PC-9 (cell line): ENCODE data around the gene TMEM161A. TPM values are rescaled to one million over a fixed set of nuclear protein-coding genes. Genes with fewer than 3 reads are reported as not detected.

Experiments
- BruUV-seq: library from RNA; stranded (reverse); fragments of 400-500 nt; replicated peaks from 2 replicates; lab custom pipeline; 2021; lab: Mats Ljungman, UMichigan
- CTCF ChIA-PET: fragments of 300-600 bp; sonication (Branson Sonifier 250); formaldehyde crosslinking; loops from one replicate; lab custom pipeline; 2022; ENCODE audit warnings: antibody characterized with exemption; lab: Charles Lee
- POLR2A ChIA-PET: fragments of 300-600 bp; sonication (Branson Sonifier 250); formaldehyde crosslinking; loops from one replicate; lab custom pipeline; 2022; ENCODE audit warnings: antibody characterized with exemption; ENCODE audit not compliant: unreplicated experiment; lab: Charles Lee
- DNase-seq, 2 experiments: peaks; one replicate each; pipeline versions ENCODE4 v3.0.0 to v3.0.0-alpha.2; 2015 to 2022; ENCODE audit warnings: mixed read lengths in 1 of 2
- H2AFZ ChIP-seq: fragments of 200-600 bp; sonication (generic); 2 replicates; pipeline ENCODE4 v1.8.1; 2017; ENCODE audit warnings: antibody characterized with exemption
- H3F3A ChIP-seq: fragments of 200-600 bp; sonication (generic); 2 replicates; pipeline ENCODE4 v1.8.1; 2017; ENCODE audit warnings: antibody characterized with exemption, mild to moderate bottlenecking, low read depth; ENCODE audit not compliant: insufficient read depth
- H3K27ac ChIP-seq: fragments of 200-600 bp; sonication (generic); 2 replicates; pipeline ENCODE4 v1.6.1; 2016; ENCODE audit warnings: mixed run types
- H3K27me3 ChIP-seq: fragments of 200-600 bp; sonication (generic); 2 replicates; pipeline ENCODE4 v1.6.1; 2016; ENCODE audit warnings: low read depth, mixed run types; ENCODE audit not compliant: insufficient read depth
- H3K36me3 ChIP-seq: fragments of 200-600 bp; sonication (generic); 2 replicates; pipeline ENCODE4 v1.6.1; 2016; ENCODE audit warnings: low read depth, mixed run types
- H3K4me1 ChIP-seq: fragments of 200-600 bp; sonication (generic); replicated peaks from 2 replicates; pipeline ENCODE4 v1.6.1; 2016; ENCODE audit warnings: mixed run types; ENCODE audit not compliant: insufficient read depth
- H3K4me2 ChIP-seq: fragments of 200-600 bp; sonication (generic); 2 replicates; pipeline ENCODE4 v1.6.1; 2017; ENCODE audit warnings: mixed run types
- H3K4me3 ChIP-seq: fragments of 200-600 bp; sonication (generic); 2 replicates; pipeline ENCODE4 v1.6.1; 2016; ENCODE audit warnings: mixed run types
- H3K79me2 ChIP-seq: fragments of 200-600 bp; sonication (generic); 2 replicates; pipeline ENCODE4 v1.6.1; 2017; ENCODE audit warnings: low read depth, mixed run types
- H3K9me2 ChIP-seq: fragments of 200-600 bp; sonication (generic); 2 replicates; pipeline ENCODE4 v1.8.1; 2017; ENCODE audit warnings: mild to moderate bottlenecking; ENCODE audit not compliant: insufficient read depth
- H3K9me3 ChIP-seq: fragments of 200-600 bp; sonication (generic); 2 replicates; pipeline ENCODE4 v1.8.1; 2016; ENCODE audit warnings: low read depth; ENCODE audit not compliant: insufficient read depth
- H4K20me1 ChIP-seq: fragments of 200-600 bp; sonication (generic); 2 replicates; pipeline ENCODE4 v1.8.1; 2017; ENCODE audit not compliant: insufficient read depth
- CTCF ChIP-seq: fragments of 200-600 bp; sonication (generic); conservative IDR thresholded peaks from 2 replicates; pipeline ENCODE4 v1.6.1; 2017; ENCODE audit warnings: mixed run types, antibody characterized with exemption, mild to moderate bottlenecking, moderate library complexity
- EZH2 ChIP-seq: fragments of 200-600 bp; sonication (generic); IDR thresholded peaks from 2 replicates; pipeline ENCODE4 v1.8.0; 2017; ENCODE audit warnings: antibody characterized with exemption, low read depth
- intact Hi-C: fragments of 100-400 bp; cut with micrococcal nuclease; formaldehyde crosslinking; loops from one replicate; pipeline ENCODE4 v1.10.0; 2022; ENCODE audit not compliant: unreplicated experiment
- total RNA-seq: library from RNA; stranded (reverse); gene quantifications from 2 replicates; pipeline ENCODE4 v1.2.3, GENCODE V29; 2021

Gene TMEM161A
- total RNA-seq, 1 experiment from 2014 or later = 41.1 TPM

GRCh38 chr19:19162495-19162894 is 24.2 kb upstream of the TMEM161A start:
- CTCF ChIA-PET = no interaction called here
- BruUV-seq = no TSS peak
- no peak for DNase-seq

GRCh38 chr19:19160461-19161035 is 22.3 kb upstream of the TMEM161A start:
- H3K27me3 ChIP-seq = no peaks in the 10 kb centered on the region
- ChIA-PET CTCF (no interaction called here), POLR2A (no interaction called here)
- no TSS peak for BruUV-seq
- TF ChIP-seq EZH2 (no peak), CTCF (no peak)
- no peaks in the 10 kb centered on the region for H3K9me2 ChIP-seq
- H3K4me1 ChIP-seq = no peaks in the 10 kb centered on the region
- H3F3A ChIP-seq = peaks cover 5% of the 10 kb centered on the region; the same call in 1 of the 2 replicates
- H3K79me2 ChIP-seq = no peaks in the 10 kb centered on the region
- H3K4me3 ChIP-seq = no peak overlapping the region
- intact Hi-C loops = no loop called here
- no peak overlapping the region for H2AFZ ChIP-seq
- no peak for DNase-seq
- no peaks in the 10 kb centered on the region; the same call in 1 of the 2 replicates for H4K20me1 ChIP-seq
- no peak overlapping the region for H3K4me2 ChIP-seq
- H3K27ac ChIP-seq = no peak overlapping the region
- no peaks in the 10 kb centered on the region for H3K9me3 ChIP-seq
- no peaks in the 10 kb centered on the region for H3K36me3 ChIP-seq

More at GRCh38 chr19:19162495-19162894, 24.2 kb upstream of the TMEM161A start:
- H3K4me3 ChIP-seq = no peak overlapping the region
- H3K9me2 ChIP-seq = no peaks in the 10 kb centered on the region
- no peak overlapping the region for H2AFZ ChIP-seq
- no peak for TF ChIP-seq EZH2
- TF ChIP-seq CTCF = no peak
- H3K4me2 ChIP-seq = no peak overlapping the region
- H4K20me1 ChIP-seq = no peaks in the 10 kb centered on the region
- POLR2A ChIA-PET = no interaction called here
- intact Hi-C loops = no loop called here
- H3F3A ChIP-seq = peaks cover 5% of the 10 kb centered on the region; the same call in 1 of the 2 replicates
- no peaks in the 10 kb centered on the region for H3K79me2 ChIP-seq
- no peaks in the 10 kb centered on the region for H3K36me3 ChIP-seq
- H3K4me1 ChIP-seq = no peaks in the 10 kb centered on the region
- no peaks in the 10 kb centered on the region for H3K9me3 ChIP-seq
- no peak overlapping the region for H3K27ac ChIP-seq
- no peaks in the 10 kb centered on the region for H3K27me3 ChIP-seq

DNA sequence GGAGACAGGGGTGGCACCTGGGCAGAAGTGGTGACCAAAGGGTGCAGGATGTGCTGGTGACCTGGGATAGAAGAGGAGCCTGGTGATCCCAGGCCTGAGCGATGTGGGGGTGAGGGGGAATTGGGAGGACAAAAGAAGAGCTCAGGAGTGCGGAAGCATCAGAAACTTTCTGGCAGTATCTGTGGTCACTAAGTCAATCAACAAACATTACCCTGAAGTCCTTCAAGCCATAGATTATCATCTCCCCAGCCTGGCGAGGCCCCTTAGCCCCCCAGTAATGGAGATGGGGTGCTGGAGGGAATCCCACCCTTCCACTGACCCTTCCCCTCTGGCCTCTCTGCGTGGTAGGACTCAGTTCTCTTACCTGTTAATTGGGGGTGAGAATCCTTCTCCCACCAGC is 21.3 kb upstream of the TMEM161A start:
- intact Hi-C loops = no loop called here
- Histone ChIP-seq H3K27ac (no peak overlapping the region), H3F3A (peaks cover 5% of the 10 kb centered on the region; the same call in 1 of the 2 replicates), H3K36me3 (no peaks in the 10 kb centered on the region), H3K4me3 (no peak overlapping the region), H4K20me1 (no peaks in the 10 kb centered on the region; the same call in 1 of the 2 replicates), H3K4me1 (no peaks in the 10 kb centered on the region), H3K9me2 (no peaks in the 10 kb centered on the region), H3K79me2 (no peaks in the 10 kb centered on the region), H3K4me2 (no peak overlapping the region), H3K9me3 (no peaks in the 10 kb centered on the region), H2AFZ (no peak overlapping the region), H3K27me3 (no peaks in the 10 kb centered on the region)
- ChIA-PET CTCF (no interaction called here), POLR2A (no interaction called here)
- no TSS peak for BruUV-seq
- no peak for DNase-seq
- TF ChIP-seq CTCF = no peak
- TF ChIP-seq EZH2 = no peak
